Measurements from ENCODE around the gene C1QTNF5. TPM values are rescaled to one million over a fixed set of nuclear protein-coding genes. Genes with fewer than 3 reads are reported as not detected.

C1QTNF5 gene
- polyA plus RNA-seq, 2 of the 4 experiments (the other 2 are of a cell fraction) = not detected

- no peak for DNase-seq (ENCODE audit: low read depth in 1 of 2, low spot score in 1 of 2)
- H3K9me3 ChIP-seq = no peaks in the 10 kb centered on the region
- CTCF ChIA-PET = interaction anchor here (1.1 to 2.7 kb wide), 7 partner anchors 10 to 32 kb away, joined by 3 to 12 read pairs (median 5); partner anchors contain the start of gene USP2
- H3K4me3 ChIP-seq = no peak overlapping the region
- H3K27ac ChIP-seq = no peak overlapping the region
- no peak overlapping the region for H3K4me2 ChIP-seq
- WGBS (ENCODE audit: missing lambda C conversion rate) = 64% methylated on average over 6 of the region's 6 CpGs
- POLR2A ChIA-PET = no interaction called here
- peaks cover 4% of the 10 kb centered on the region; the same call in 1 of the 3 replicates for H3K4me1 ChIP-seq
- no peak for ATAC-seq
- TF ChIP-seq CEBPB (IDR thresholded peaks at IDR 0.05) (no peak), KDM5A (IDR thresholded peaks at IDR 0.05) (no peak), HDAC2 (IDR thresholded peaks at IDR 0.05) (no peak), SREBF2 (IDR thresholded peaks at IDR 0.05) (no peak), CHD4 (IDR thresholded peaks at IDR 0.05; ENCODE audit: borderline replicate concordance) (no peak), SMC3 (IDR thresholded peaks at IDR 0.05) (no peak), POLR2A (IDR thresholded peaks at IDR 0.05; ENCODE audit: low read length) (no peak), CBX8 (IDR thresholded peaks at IDR 0.05) (no peak), NFE2L2 (conservative IDR thresholded peaks at IDR 0.05; ENCODE audit: low read length) (no peak), HOXB13 (CRISPR knock-in tag; IDR thresholded peaks at IDR 0.05; ENCODE audit: low read depth) (no peak), CHD2 (IDR thresholded peaks at IDR 0.05; ENCODE audit: low read length, partially characterized antibody) (no peak), RFX5 (IDR thresholded peaks at IDR 0.05) (no peak), ZFP36 (IDR thresholded peaks at IDR 0.05; ENCODE audit: borderline replicate concordance, partially characterized antibody) (no peak)
- TF ChIP-seq, protein P1, sequence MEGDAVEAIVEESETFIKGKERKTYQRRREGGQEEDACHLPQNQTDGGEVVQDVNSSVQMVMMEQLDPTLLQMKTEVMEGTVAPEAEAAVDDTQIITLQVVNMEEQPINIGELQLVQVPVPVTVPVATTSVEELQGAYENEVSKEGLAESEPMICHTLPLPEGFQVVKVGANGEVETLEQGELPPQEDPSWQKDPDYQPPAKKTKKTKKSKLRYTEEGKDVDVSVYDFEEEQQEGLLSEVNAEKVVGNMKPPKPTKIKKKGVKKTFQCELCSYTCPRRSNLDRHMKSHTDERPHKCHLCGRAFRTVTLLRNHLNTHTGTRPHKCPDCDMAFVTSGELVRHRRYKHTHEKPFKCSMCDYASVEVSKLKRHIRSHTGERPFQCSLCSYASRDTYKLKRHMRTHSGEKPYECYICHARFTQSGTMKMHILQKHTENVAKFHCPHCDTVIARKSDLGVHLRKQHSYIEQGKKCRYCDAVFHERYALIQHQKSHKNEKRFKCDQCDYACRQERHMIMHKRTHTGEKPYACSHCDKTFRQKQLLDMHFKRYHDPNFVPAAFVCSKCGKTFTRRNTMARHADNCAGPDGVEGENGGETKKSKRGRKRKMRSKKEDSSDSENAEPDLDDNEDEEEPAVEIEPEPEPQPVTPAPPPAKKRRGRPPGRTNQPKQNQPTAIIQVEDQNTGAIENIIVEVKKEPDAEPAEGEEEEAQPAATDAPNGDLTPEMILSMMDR (IDR thresholded peaks at IDR 0.05) = no peak
- no peak for FAIRE-seq
These were observed 9.6 kb upstream of the C1QTNF5 start for GRCh38 chr11:119350302-119350701.

DNA sequence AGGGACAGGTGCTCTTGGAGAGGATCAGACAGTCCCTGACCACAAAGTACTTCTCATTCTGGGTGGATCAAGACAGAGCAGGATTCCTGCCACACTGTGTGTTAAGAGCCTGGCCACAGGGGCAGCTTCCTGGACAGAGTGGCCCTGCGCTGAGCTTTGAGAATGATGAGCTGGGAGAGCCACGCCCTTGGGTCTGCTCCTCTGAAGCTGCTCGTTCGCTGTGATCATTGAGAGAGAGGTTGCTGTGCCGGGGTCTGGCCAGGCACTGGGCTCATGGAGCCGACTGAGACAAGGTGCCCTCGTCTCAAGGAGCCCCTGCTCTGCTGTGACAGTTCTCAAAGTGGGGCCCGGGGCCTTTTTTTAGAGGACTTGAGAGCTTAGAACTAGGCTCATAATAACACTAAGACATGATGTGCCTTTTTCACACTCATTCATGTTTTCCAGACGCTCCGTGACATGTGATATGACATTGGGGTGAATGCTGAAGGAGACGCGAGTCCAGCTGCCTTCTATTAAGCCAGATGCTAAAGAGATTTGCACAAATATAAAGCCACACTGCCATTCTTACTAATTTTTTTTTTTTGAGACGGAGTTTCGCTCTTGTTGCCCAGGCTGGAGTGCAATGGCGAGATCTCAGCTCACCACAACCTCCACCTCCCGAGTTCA is 7.4 kb upstream of the C1QTNF5 start:
- H3K4me2 ChIP-seq = no peak overlapping the region
- no peak for DNase-seq (ENCODE audit: low read depth in 1 of 2, low spot score in 1 of 2)
- 0 out of 3 replicates have a peak, but pooled peaks cover 4% of the 10 kb centered on the region for H3K4me1 ChIP-seq
- ATAC-seq = no peak
- TF ChIP-seq, protein P1 (IDR thresholded peaks at IDR 0.05) = no peak
- TF ChIP-seq MAZ (IDR thresholded peaks at IDR 0.05; ENCODE audit: borderline replicate concordance, low read depth, low read length) = no peak
- TF ChIP-seq, protein P2, sequence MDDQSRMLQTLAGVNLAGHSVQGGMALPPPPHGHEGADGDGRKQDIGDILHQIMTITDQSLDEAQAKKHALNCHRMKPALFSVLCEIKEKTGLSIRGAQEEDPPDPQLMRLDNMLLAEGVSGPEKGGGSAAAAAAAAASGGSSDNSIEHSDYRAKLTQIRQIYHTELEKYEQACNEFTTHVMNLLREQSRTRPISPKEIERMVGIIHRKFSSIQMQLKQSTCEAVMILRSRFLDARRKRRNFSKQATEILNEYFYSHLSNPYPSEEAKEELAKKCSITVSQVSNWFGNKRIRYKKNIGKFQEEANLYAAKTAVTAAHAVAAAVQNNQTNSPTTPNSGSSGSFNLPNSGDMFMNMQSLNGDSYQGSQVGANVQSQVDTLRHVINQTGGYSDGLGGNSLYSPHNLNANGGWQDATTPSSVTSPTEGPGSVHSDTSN (IDR thresholded peaks at IDR 0.05) = no peak
- TF ChIP-seq FOSB (CRISPR knock-in tag; IDR thresholded peaks at IDR 0.05) = no peak
- TF ChIP-seq PHF8 (IDR thresholded peaks at IDR 0.05; ENCODE audit: borderline replicate concordance, low read depth) = no peak
- no peak for TF ChIP-seq HEYL (CRISPR knock-in tag; IDR thresholded peaks at IDR 0.05)
- TF ChIP-seq CHD2 (IDR thresholded peaks at IDR 0.05; ENCODE audit: low read length, partially characterized antibody) = no peak
- TF ChIP-seq RCOR1 (IDR thresholded peaks at IDR 0.05; ENCODE audit: low read depth, low read length) = no peak
- no peak for TF ChIP-seq NFE2L2 (conservative IDR thresholded peaks at IDR 0.05; ENCODE audit: low read length)
- TF ChIP-seq, protein P3, sequence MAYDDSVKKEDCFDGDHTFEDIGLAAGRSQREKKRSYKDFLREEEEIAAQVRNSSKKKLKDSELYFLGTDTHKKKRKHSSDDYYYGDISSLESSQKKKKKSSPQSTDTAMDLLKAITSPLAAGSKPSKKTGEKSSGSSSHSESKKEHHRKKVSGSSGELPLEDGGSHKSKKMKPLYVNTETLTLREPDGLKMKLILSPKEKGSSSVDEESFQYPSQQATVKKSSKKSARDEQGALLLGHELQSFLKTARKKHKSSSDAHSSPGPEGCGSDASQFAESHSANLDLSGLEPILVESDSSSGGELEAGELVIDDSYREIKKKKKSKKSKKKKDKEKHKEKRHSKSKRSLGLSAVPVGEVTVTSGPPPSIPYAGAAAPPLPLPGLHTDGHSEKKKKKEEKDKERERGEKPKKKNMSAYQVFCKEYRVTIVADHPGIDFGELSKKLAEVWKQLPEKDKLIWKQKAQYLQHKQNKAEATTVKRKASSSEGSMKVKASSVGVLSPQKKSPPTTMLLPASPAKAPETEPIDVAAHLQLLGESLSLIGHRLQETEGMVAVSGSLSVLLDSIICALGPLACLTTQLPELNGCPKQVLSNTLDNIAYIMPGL (CRISPR knock-in tag; IDR thresholded peaks at IDR 0.05; ENCODE audit: borderline replicate concordance) = no peak
- no peak for TF ChIP-seq ESRRA (IDR thresholded peaks at IDR 0.05; ENCODE audit: borderline replicate concordance, low read length)
- no peak for TF ChIP-seq FOXS1 (CRISPR knock-in tag; IDR thresholded peaks at IDR 0.05)
- TF ChIP-seq GATA3 (IDR thresholded peaks at IDR 0.05; ENCODE audit: borderline replicate concordance) = no peak
- TF ChIP-seq KDM5A (IDR thresholded peaks at IDR 0.05) = no peak
- FAIRE-seq = no peak
- H3K27ac ChIP-seq = no peak overlapping the region
- 67% methylated on average over 16 of the region's 16 CpGs for WGBS (ENCODE audit: missing lambda C conversion rate)
- ChIA-PET CTCF (interaction anchor here (0.6 to 5.6 kb wide), 15 partner anchors 8 to 142 kb away, joined by 3 to 36 read pairs (median 4); partner anchors contain the start of genes CBL and USP2), POLR2A (no interaction called here)
- no peak overlapping the region for H3K4me3 ChIP-seq
- no peaks in the 10 kb centered on the region for H3K9me3 ChIP-seq
